Testis (tissue), 2 donors: ENCODE measurements around the gene DIDO1.

ENCODE experiments used
- CTCF ChIP-seq, 3 experiments: fragments of 450-650 bp in 2 of 3; fragments of 200-600 bp in 1 of 3; sonication (generic) in 1 of 3; IDR thresholded peaks; one replicate each; pipeline ENCODE4 v1.5.1; 2016 to 2019; ENCODE audit warnings: antibody characterized with exemption in 3 of 3, mild to moderate bottlenecking in 2 of 3, moderate library complexity in 1 of 3
- POLR2A ChIP-seq: fragments of 450-650 bp; IDR thresholded peaks from one replicate; pipeline ENCODE4 v1.6.1; 2017; ENCODE audit warnings: antibody characterized with exemption, mild to moderate bottlenecking, moderate library complexity

DNA sequence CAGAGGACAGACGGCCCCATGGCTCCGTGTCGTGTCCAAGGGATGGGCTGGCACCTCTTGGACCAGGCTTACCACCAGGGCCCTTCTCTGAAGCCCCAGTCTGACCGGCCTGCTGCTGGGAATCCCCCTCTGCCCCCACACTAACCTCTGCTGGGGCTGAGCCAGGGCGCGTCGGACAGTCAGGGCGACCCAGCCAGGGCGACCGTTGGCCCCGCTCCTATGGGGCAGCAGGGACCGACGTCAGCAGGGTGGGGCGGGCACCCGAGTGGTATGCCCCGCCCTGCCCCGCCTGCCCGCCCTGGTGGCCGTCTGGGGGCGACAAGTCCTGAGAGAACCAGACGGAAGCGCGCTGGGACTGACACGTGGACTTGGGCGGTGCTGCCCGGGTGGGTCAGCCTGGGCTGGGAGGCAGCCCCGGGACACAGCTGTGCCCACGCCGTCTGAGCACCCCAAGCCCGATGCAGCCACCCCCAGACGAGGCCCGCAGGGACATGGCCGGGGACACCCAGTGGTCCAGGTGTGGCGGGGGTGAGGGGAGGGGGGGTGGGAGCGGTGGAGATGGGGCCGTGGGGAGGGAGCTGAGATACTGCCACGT is 26.2 kb upstream of the DIDO1 start, which contains the start of gene SLC17A9:
- no peak for TF ChIP-seq POLR2A
- TF ChIP-seq CTCF (IDR thresholded peaks at IDR 0.05), result no peak
